Neural progenitor cell (in vitro differentiated cells): ENCODE data around the gene GABRG2. TPM values are rescaled to one million over a fixed set of nuclear protein-coding genes. Genes with fewer than 3 reads are reported as not detected.

Experiments used
- DNase-seq: peaks from one replicate; pipeline ENCODE4 v3.0.0-alpha.2; 2016; ENCODE audit warnings: low spot score
- H2AFZ ChIP-seq: fragments of 200-600 bp; sonication (generic); replicated peaks from 2 replicates; pipeline ENCODE4 v1.6.1; 2016; ENCODE audit warnings: antibody characterized with exemption
- H3F3A ChIP-seq: fragments of 200-600 bp; sonication (generic); 2 replicates; pipeline ENCODE4 v1.6.1; 2016; ENCODE audit warnings: antibody characterized with exemption, low read depth
- H3K27ac ChIP-seq: fragments of 200-600 bp; sonication (generic); 2 replicates; pipeline ENCODE4 v1.5.1; 2016; ENCODE audit warnings: mild to moderate bottlenecking
- H3K27me3 ChIP-seq: fragments of 200-600 bp; sonication (generic); 2 replicates; pipeline ENCODE4 v1.6.1; 2016; ENCODE audit warnings: mild to moderate bottlenecking, moderate library complexity
- H3K36me3 ChIP-seq: fragments of 200-600 bp; sonication (generic); 2 replicates; pipeline ENCODE4 v1.5.1; 2016
- H3K4me1 ChIP-seq: fragments of 200-600 bp; sonication (generic); 2 replicates; pipeline ENCODE4 v1.6.1; 2016; ENCODE audit warnings: mixed run types
- H3K4me2 ChIP-seq: fragments of 200-600 bp; sonication (generic); 2 replicates; pipeline ENCODE4 v1.6.1; 2016
- H3K4me3 ChIP-seq: fragments of 200-600 bp; sonication (generic); 2 replicates; pipeline ENCODE4 v1.5.1; 2016
- H3K79me2 ChIP-seq: fragments of 200-600 bp; sonication (generic); 2 replicates; pipeline ENCODE4 v1.6.1; 2016; ENCODE audit warnings: low read depth
- H3K9ac ChIP-seq: fragments of 200-600 bp; sonication (generic); 2 replicates; pipeline ENCODE4 v1.6.1; 2016
- H3K9me3 ChIP-seq: fragments of 200-600 bp; sonication (generic); 2 replicates; pipeline ENCODE4 v1.5.1; 2016; ENCODE audit warnings: low read depth
- H4K20me1 ChIP-seq: fragments of 200-600 bp; sonication (generic); 2 replicates; pipeline ENCODE4 v1.6.1; 2016; ENCODE audit warnings: low read depth
- H3K27ac Mint-ChIP-seq: 3 replicates; pipeline ENCODE4 v1.8.0; 2021; ENCODE audit warnings: mixed read lengths
- H3K27me3 Mint-ChIP-seq: 2 replicates; pipeline ENCODE4 v1.8.0; 2022; ENCODE audit warnings: low read depth, mild to moderate bottlenecking, inconsistent platforms, moderate library complexity, mixed read lengths; ENCODE audit not compliant: insufficient read depth
- H3K36me3 Mint-ChIP-seq: 3 replicates; pipeline ENCODE4 v1.8.0; 2021; ENCODE audit warnings: mixed read lengths
- H3K4me1 Mint-ChIP-seq: 3 replicates; pipeline ENCODE4 v1.8.0; 2021; ENCODE audit warnings: mixed read lengths
- H3K4me3 Mint-ChIP-seq: 3 replicates; pipeline ENCODE4 v1.8.0; 2021; ENCODE audit warnings: mild to moderate bottlenecking, moderate library complexity, mixed read lengths
- H3K9me3 Mint-ChIP-seq: 3 replicates; pipeline ENCODE4 v1.8.0; 2020; ENCODE audit warnings: mixed read lengths
- EZH2 ChIP-seq: fragments of 200-600 bp; sonication (generic); IDR thresholded peaks from 2 replicates; pipeline ENCODE4 v1.6.1; 2017; ENCODE audit warnings: antibody characterized with exemption, mild to moderate bottlenecking, moderate library complexity
- EZH2phosphoT487 ChIP-seq: fragments of 200-600 bp; sonication (generic); IDR thresholded peaks from 2 replicates; pipeline ENCODE4 v1.6.1; 2017; ENCODE audit warnings: antibody characterized with exemption
- total RNA-seq: library from RNA; depleted of rRNA; stranded (reverse); fragments of >200 nt; gene quantifications from 2 replicates; pipeline ENCODE4 v1.2.3, GENCODE V29; 2015; ENCODE audit warnings: low replicate concordance
- TF ChIP-seq, protein P1 (sequence below): fragments of 200-600 bp; sonication (generic); IDR thresholded peaks from 2 replicates; pipeline ENCODE4 v1.5.1; 2017; ENCODE audit warnings: antibody characterized with exemption, mild to moderate bottlenecking

The GABRG2 gene
- total RNA-seq, 1 donor from 2014 or later, result 0.64 TPM

DNA sequence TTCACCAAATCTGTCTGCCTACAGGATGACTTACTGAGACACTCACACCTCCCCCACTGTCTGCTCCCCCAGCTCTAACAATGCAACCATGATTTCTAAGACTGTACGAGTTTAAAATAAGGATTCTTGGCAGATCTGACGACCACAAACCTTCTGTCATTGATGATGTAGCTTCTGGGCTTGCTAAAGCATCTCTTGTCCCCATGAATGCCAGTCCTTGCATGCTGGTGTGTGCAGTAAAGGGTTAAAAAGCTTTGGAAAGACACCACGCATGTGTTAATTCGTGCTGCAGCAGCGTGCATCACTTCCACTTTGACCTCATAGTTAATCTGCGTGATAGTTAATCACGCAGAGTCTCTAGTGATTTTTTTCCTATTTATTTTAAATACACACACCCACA lies 411 bp upstream of the GABRG2 start:
- no peaks in the 10 kb centered on the region for H3F3A ChIP-seq
- no peak overlapping the region for H2AFZ ChIP-seq
- no peak overlapping the region for H3K27ac Mint-ChIP-seq
- H3K27ac ChIP-seq, result no peak overlapping the region
- no peaks in the 10 kb centered on the region for H3K4me1 ChIP-seq
- H3K79me2 ChIP-seq, result no peaks in the 10 kb centered on the region
- no peaks in the 10 kb centered on the region for H3K36me3 ChIP-seq
- no peaks in the 10 kb centered on the region for H3K9me3 Mint-ChIP-seq
- H3K4me1 Mint-ChIP-seq, result peaks cover 6% of the 10 kb centered on the region
- peaks cover 12% of the 10 kb centered on the region for H3K27me3 Mint-ChIP-seq
- peak overlapping the region; percentile 54 for H3K4me3 ChIP-seq
- H3K9me3 ChIP-seq, result no peaks in the 10 kb centered on the region
- H3K4me3 Mint-ChIP-seq, result peak overlapping the region; percentile 74
- H3K36me3 Mint-ChIP-seq, result no peaks in the 10 kb centered on the region
- DNase-seq, result no peak
- H3K4me2 ChIP-seq, result peak overlapping the region; percentile 88
- peaks cover 6% of the 10 kb centered on the region for H4K20me1 ChIP-seq
- peaks cover 14% of the 10 kb centered on the region for H3K27me3 ChIP-seq
- TF ChIP-seq, protein P1, sequence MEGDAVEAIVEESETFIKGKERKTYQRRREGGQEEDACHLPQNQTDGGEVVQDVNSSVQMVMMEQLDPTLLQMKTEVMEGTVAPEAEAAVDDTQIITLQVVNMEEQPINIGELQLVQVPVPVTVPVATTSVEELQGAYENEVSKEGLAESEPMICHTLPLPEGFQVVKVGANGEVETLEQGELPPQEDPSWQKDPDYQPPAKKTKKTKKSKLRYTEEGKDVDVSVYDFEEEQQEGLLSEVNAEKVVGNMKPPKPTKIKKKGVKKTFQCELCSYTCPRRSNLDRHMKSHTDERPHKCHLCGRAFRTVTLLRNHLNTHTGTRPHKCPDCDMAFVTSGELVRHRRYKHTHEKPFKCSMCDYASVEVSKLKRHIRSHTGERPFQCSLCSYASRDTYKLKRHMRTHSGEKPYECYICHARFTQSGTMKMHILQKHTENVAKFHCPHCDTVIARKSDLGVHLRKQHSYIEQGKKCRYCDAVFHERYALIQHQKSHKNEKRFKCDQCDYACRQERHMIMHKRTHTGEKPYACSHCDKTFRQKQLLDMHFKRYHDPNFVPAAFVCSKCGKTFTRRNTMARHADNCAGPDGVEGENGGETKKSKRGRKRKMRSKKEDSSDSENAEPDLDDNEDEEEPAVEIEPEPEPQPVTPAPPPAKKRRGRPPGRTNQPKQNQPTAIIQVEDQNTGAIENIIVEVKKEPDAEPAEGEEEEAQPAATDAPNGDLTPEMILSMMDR, result no peak
- TF ChIP-seq EZH2phosphoT487 (no peak), EZH2 (no peak)
- no peak overlapping the region for H3K9ac ChIP-seq

DNA sequence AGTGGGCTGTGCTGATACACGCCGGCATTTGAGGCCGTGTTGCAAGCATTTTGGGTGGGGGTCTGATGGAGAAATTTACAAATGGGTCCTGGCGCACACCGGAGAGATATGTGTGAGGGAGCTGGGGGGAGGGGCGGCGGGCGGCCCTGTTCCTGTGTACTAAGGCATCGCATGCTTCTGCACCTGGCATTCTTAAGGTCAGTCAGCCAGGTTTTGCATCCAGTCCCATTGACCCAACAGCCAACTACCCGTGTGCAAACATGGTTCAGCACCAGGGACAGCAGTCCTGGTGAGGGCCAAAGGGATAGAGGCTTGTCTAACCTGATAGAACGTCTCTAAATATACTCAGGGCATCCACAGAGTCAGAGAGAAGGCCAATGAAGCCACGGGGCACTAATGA lies 839 bp downstream of the GABRG2 start:
- H3K9me3 Mint-ChIP-seq, result no peaks in the 10 kb centered on the region
- TF ChIP-seq EZH2, result no peak
- TF ChIP-seq, protein P1, result no peak
- Histone ChIP-seq H2AFZ (no peak overlapping the region), H3K4me3 (peak overlapping the region; percentile 54), H3K27me3 (peaks cover 14% of the 10 kb centered on the region), H4K20me1 (peaks cover 6% of the 10 kb centered on the region), H3K4me2 (peak overlapping the region; percentile 88), H3F3A (no peaks in the 10 kb centered on the region), H3K9me3 (no peaks in the 10 kb centered on the region), H3K4me1 (no peaks in the 10 kb centered on the region), H3K79me2 (no peaks in the 10 kb centered on the region), H3K27ac (no peak overlapping the region), H3K9ac (no peak overlapping the region), H3K36me3 (no peaks in the 10 kb centered on the region)
- H3K4me1 Mint-ChIP-seq, result peaks cover 6% of the 10 kb centered on the region
- H3K27me3 Mint-ChIP-seq, result peaks cover 12% of the 10 kb centered on the region
- DNase-seq, result peak; percentile 94
- no peaks in the 10 kb centered on the region for H3K36me3 Mint-ChIP-seq
- peak overlapping the region; percentile 74 for H3K4me3 Mint-ChIP-seq
- H3K27ac Mint-ChIP-seq, result no peak overlapping the region

DNA sequence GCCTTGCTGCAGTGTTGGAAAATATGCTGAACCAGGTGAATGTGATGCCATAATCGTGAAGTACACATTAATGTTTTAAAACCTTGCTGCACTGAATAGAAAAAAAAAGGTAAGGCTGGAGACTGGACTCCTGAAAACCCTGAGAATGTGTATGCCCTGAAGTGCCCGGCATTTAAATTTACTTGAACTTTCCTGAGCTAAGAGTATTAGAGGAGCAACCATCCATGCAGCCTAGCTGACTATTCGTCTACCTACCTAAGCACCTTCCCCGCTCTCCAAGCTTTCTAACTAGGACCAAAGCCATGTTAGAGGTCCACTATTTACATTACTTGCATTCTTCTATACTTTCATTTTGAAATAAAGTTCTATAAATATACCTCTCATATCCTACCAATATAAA lies 1.4 kb downstream of the GABRG2 start:
- H3K9me3 Mint-ChIP-seq, result no peaks in the 10 kb centered on the region
- H3K79me2 ChIP-seq, result no peaks in the 10 kb centered on the region
- H3K4me1 ChIP-seq, result no peaks in the 10 kb centered on the region
- H3K4me3 Mint-ChIP-seq, result no peak overlapping the region
- no peak overlapping the region for H3K4me2 ChIP-seq
- peaks cover 6% of the 10 kb centered on the region for H3K4me1 Mint-ChIP-seq
- peaks cover 6% of the 10 kb centered on the region for H4K20me1 ChIP-seq
- no peaks in the 10 kb centered on the region for H3F3A ChIP-seq
- no peak for DNase-seq
- H2AFZ ChIP-seq, result no peak overlapping the region
- no peaks in the 10 kb centered on the region for H3K9me3 ChIP-seq
- TF ChIP-seq EZH2 (no peak), EZH2phosphoT487 (no peak)
- TF ChIP-seq, protein P1, result no peak
- peaks cover 14% of the 10 kb centered on the region for H3K27me3 ChIP-seq
- peaks cover 12% of the 10 kb centered on the region for H3K27me3 Mint-ChIP-seq
- no peaks in the 10 kb centered on the region for H3K36me3 Mint-ChIP-seq
- H3K9ac ChIP-seq, result no peak overlapping the region
- H3K4me3 ChIP-seq, result no peak overlapping the region
- no peaks in the 10 kb centered on the region for H3K36me3 ChIP-seq
- H3K27ac ChIP-seq, result no peak overlapping the region
- no peak overlapping the region for H3K27ac Mint-ChIP-seq

DNA sequence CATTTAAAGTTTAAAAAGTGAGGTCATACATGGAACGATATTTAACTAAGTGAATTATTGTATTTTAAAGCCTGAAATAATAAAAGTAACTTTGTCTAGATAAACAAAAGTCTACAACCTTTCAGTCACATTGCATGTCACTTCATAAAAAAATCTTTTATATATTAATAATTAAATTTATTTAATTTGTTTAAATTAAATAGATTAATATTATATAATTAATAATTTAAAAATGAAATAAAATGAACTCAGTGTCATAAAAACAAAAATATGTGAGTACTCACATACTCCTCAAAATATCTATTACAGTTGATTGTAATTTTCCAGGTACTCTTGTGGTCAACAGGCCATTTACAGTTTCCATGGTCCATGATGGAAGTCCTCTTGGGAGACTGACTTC lies 11.2 kb downstream of the GABRG2 start:
- Mint-ChIP-seq H3K27me3 (no peaks in the 10 kb centered on the region), H3K9me3 (no peaks in the 10 kb centered on the region), H3K27ac (no peak overlapping the region), H3K4me1 (no peaks in the 10 kb centered on the region), H3K4me3 (no peak overlapping the region), H3K36me3 (no peaks in the 10 kb centered on the region)
- Histone ChIP-seq H3K79me2 (no peaks in the 10 kb centered on the region), H2AFZ (no peak overlapping the region), H3K27me3 (no peaks in the 10 kb centered on the region), H3K9ac (no peak overlapping the region), H4K20me1 (no peaks in the 10 kb centered on the region), H3K4me2 (no peak overlapping the region), H3K9me3 (no peaks in the 10 kb centered on the region), H3K4me1 (no peaks in the 10 kb centered on the region), H3F3A (no peaks in the 10 kb centered on the region), H3K36me3 (no peaks in the 10 kb centered on the region), H3K27ac (no peak overlapping the region), H3K4me3 (no peak overlapping the region)
- no peak for DNase-seq
- TF ChIP-seq, protein P1, result no peak
- TF ChIP-seq EZH2 (no peak), EZH2phosphoT487 (no peak)
